Keratinocyte (primary cell): ENCODE data around the gene HIRA.

ENCODE experiments used
- CTCF ChIP-seq, 3 experiments: IDR thresholded peaks in 1 of 3; conservative IDR thresholded peaks in 1 of 3; optimal IDR thresholded peaks in 1 of 3; 2 replicates in 2 of 3; 3 replicates in 1 of 3; pipeline versions ENCODE3 to v1.5.1; 2011; ENCODE audit warnings: low read length in 3 of 3, mild to moderate bottlenecking in 3 of 3, moderate library complexity in 2 of 3, control low read depth in 1 of 3, inconsistent platforms in 1 of 3; ENCODE audit not compliant: insufficient read depth in 2 of 3; ENCODE audit errors: extremely low read depth in 1 of 3
- EZH2 ChIP-seq: IDR thresholded peaks from one replicate; pipeline ENCODE4 v1.6.1; 2012; ENCODE audit warnings: inconsistent platforms, mild to moderate bottlenecking, low read length, moderate library complexity

GRCh38 chr22:19471572-19471971 is 40.0 kb upstream of the HIRA start:
- TF ChIP-seq EZH2: no peak
- TF ChIP-seq CTCF (optimal IDR thresholded peaks at IDR 0.05 in 1 of 3, IDR thresholded peaks at IDR 0.05 in 1 of 3, conservative IDR thresholded peaks at IDR 0.05 in 1 of 3; ENCODE audit: extremely low read depth in 1 of 3, insufficient read depth in 2 of 3, low read length in 3 of 3): no peak
